Measurements from ENCODE around the gene PHF21A. TPM values are rescaled to one million over a fixed set of nuclear protein-coding genes. Genes with fewer than 3 reads are reported as not detected.
A peak's percentile ranks its signal among the peaks of the same experiment; 100 is the strongest.

The PHF21A gene
- total RNA-seq, 2 experiments from 2014 or later, result 45.4 to 49.0 TPM

DNA sequence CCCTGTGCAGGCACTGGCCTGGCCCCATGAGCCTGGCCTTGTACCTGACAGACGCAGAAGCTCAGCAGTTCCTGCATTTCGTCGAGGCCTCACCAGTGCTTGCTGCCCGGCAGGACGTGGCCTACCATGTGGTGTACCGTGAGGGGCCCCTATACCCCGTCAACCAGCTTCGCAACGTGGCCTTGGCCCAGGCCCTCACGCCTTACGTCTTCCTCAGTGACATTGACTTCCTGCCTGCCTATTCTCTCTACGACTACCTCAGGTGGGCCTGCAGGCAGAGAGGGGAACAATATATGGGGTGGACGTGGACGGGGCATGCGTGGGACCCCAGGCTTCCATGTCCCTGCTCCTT lies 193.9 kb downstream of the PHF21A start:
- H3K4me3 Mint-ChIP-seq, result no peak overlapping the region
- POLR2A ChIA-PET, result interaction anchor here (5.5 kb wide), 1 partner anchor 10 kb away, joined by 40 read pairs; the partner anchor contains the start of gene PEX16
- peaks cover 17% of the 10 kb centered on the region for H3K4me1 Mint-ChIP-seq
- H3K27ac Mint-ChIP-seq, result peak overlapping the region; percentile 5
- DNase-seq (peak; percentile 48), ATAC-seq (ENCODE audit: low read depth) (no peak)
- H3K36me3 Mint-ChIP-seq, result no peaks in the 10 kb centered on the region
- no peaks in the 10 kb centered on the region for H3K9me3 Mint-ChIP-seq
- H3K27me3 Mint-ChIP-seq, result peaks cover 13% of the 10 kb centered on the region

GRCh38 chr11:45926536-45927331 lies 194.5 kb downstream of the PHF21A start:
- H3K36me3 Mint-ChIP-seq, result no peaks in the 10 kb centered on the region
- ATAC-seq (ENCODE audit: low read depth) (no peak), DNase-seq (peak; percentile 23)
- peaks cover 13% of the 10 kb centered on the region for H3K27me3 Mint-ChIP-seq
- no peak overlapping the region for H3K4me3 Mint-ChIP-seq
- no peaks in the 10 kb centered on the region for H3K9me3 Mint-ChIP-seq
- H3K4me1 Mint-ChIP-seq, result peaks cover 17% of the 10 kb centered on the region
- H3K27ac Mint-ChIP-seq, result peak overlapping the region; percentile 5
- POLR2A ChIA-PET, result interaction anchor here (5.5 kb wide), 1 partner anchor 9 kb away, joined by 40 read pairs; the partner anchor contains the start of gene PEX16

DNA sequence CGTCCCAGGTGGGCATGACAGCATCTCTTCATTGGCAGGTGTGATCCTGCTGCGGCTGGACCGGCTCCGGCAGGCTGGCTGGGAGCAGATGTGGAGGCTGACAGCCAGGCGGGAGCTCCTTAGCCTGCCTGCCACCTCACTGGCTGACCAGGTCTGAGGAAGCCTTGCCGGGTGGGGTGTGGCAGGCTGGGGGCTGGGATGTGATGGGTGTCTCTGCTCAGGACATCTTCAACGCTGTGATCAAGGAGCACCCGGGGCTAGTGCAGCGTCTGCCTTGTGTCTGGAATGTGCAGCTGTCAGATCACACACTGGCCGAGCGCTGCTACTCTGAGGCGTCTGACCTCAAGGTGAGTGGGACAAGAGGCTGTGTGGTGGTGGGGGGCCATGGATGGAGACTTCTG lies 195.3 kb downstream of the PHF21A start:
- Mint-ChIP-seq H3K9me3 (no peaks in the 10 kb centered on the region), H3K36me3 (no peaks in the 10 kb centered on the region), H3K4me3 (no peak overlapping the region), H3K4me1 (peaks cover 19% of the 10 kb centered on the region), H3K27ac (no peak overlapping the region), H3K27me3 (peaks cover 19% of the 10 kb centered on the region)
- POLR2A ChIA-PET, result no interaction called here
- no peak for ATAC-seq (ENCODE audit: low read depth)
- DNase-seq, result peak; percentile 28

- ATAC-seq (ENCODE audit: low read depth) (no peak), DNase-seq (no peak)
- peaks cover 18% of the 10 kb centered on the region for H3K4me1 Mint-ChIP-seq
- POLR2A ChIA-PET, result interaction anchor here (0.6 kb wide), 1 partner anchor 64 kb away, joined by 3 read pairs; no protein-coding TSS in a partner anchor
- peaks cover 19% of the 10 kb centered on the region for H3K27me3 Mint-ChIP-seq
- no peak overlapping the region for H3K4me3 Mint-ChIP-seq
- H3K27ac Mint-ChIP-seq, result no peak overlapping the region
- no peaks in the 10 kb centered on the region for H3K9me3 Mint-ChIP-seq
- H3K36me3 Mint-ChIP-seq, result no peaks in the 10 kb centered on the region
Observed at GRCh38 chr11:45925550-45925949, 195.7 kb downstream of the PHF21A start.

DNA sequence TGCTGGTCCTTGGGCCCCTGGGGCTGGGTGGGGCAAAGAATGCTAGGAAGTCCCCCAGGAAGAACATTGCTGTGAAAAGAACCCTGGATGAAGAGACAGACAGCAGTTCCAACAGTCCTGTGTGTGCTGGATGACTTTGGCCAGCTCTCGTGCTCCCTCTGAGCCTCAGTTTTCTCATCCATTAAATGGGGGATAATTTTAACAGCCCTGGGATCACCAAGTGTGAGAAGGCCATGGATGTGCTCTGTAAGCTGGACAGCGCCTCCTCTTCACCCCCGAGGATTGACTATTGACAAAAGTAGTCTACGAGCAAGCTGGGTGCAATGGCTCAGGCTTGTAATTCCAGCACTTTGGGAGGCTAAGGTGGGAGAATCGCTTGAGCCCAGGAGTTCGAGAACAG lies 196.3 kb downstream of the PHF21A start:
- Mint-ChIP-seq H3K36me3 (no peaks in the 10 kb centered on the region), H3K4me1 (peaks cover 12% of the 10 kb centered on the region), H3K9me3 (no peaks in the 10 kb centered on the region), H3K4me3 (no peak overlapping the region), H3K27me3 (peaks cover 19% of the 10 kb centered on the region), H3K27ac (no peak overlapping the region)
- POLR2A ChIA-PET, result interaction anchor here (0.6 kb wide), 1 partner anchor 63 kb away, joined by 3 read pairs; no protein-coding TSS in a partner anchor
- no peak for DNase-seq
- no peak for ATAC-seq (ENCODE audit: low read depth)

DNA sequence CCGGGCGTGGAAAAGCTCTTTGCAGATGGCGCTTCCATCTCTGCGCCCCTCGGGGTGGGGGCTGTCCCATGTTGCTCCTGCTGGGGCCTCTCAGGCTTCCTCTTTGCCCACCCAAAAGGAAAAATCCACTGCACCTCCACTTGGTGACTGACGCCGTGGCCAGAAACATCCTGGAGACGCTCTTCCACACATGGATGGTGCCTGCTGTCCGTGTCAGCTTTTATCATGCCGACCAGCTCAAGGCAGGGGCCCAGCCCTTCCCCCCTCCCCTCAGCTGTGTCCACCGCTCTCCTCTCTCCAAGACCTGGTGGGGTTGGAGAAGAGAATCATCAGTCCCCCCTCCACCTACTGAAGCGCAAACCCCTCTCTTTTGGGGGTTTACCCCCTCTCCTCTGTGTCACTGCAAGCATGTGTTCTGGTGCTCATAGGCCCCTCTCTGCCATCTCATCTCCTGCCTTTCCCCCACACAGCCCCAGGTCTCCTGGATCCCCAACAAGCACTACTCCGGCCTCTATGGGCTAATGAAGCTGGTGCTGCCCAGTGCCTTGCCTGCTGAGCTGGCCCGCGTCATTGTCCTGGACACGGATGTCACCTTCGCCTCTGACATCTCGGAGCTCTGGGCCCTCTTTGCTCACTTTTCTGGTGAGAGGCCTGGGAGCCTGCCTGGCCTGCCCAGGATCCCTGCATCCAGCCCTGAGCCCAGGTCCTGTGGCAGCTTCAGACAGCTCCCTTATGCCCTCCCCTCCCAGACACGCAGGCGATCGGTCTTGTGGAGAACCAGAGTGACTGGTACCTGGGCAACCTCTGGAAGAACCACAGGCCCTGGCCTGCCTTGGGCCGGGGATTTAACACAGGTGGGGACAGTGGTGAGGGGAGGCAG lies 197.0 kb downstream of the PHF21A start:
- peaks cover 19% of the 10 kb centered on the region for H3K27me3 Mint-ChIP-seq
- POLR2A ChIA-PET, result no interaction called here
- no peaks in the 10 kb centered on the region for H3K9me3 Mint-ChIP-seq
- H3K4me3 Mint-ChIP-seq, result peak overlapping the region; percentile 14
- ATAC-seq (ENCODE audit: low read depth), result no peak
- peak; percentile 29 for DNase-seq
- no peaks in the 10 kb centered on the region for H3K36me3 Mint-ChIP-seq
- H3K4me1 Mint-ChIP-seq, result peaks cover 13% of the 10 kb centered on the region
- H3K27ac Mint-ChIP-seq, result no peak overlapping the region

DNA sequence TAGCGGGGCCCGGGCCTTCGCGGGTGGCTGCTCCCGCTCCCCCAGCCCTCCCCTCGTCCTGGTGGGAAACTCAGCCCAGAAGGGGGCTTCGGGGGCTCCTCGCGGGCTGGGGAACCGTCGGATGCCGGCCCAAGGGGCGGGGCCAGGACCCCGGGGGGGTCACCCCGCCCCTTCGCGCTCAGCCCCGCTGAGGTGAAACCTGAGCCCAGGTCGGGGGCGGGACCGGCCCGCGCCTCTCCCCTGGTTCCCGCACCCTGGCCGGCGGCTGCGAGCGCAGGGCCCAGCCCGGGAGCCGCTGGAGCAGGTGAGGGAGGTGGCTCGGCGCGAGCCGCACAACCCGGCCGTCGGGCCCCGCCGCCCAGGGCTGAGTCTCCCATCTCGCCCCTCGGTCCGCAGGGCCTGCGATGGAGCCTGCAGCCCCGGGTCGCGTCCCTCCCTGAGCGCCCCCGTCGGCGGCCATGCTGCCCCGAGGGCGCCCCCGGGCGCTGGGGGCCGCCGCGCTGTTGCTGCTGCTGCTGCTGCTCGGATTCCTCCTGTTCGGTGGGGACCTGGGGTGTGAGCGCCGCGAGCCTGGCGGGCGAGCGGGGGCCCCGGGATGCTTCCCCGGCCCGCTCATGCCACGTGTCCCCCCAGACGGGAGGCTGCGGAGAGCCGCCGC lies 198.7 kb downstream of the PHF21A start, which contains the start of gene LARGE2:
TSS of gene LARGE2 (plus strand) at position 232 of the 658 bp plus-strand sequence. CDS start at position 459, 227 bp downstream.
- peak within 1 kb of the TSS; percentile 69 for H3K4me3 Mint-ChIP-seq
- H3K36me3 Mint-ChIP-seq, result no peaks in the 10 kb centered on the region
- ATAC-seq (ENCODE audit: low read depth) (no peak), DNase-seq (peak; percentile 45)
- no peak within 1 kb of the TSS for H3K27ac Mint-ChIP-seq
- peaks cover 17% of the 10 kb centered on the region for H3K4me1 Mint-ChIP-seq
- H3K9me3 Mint-ChIP-seq, result no peaks in the 10 kb centered on the region
- H3K27me3 Mint-ChIP-seq, result peaks cover 19% of the 10 kb centered on the region
- POLR2A ChIA-PET, result no interaction called here

DNA sequence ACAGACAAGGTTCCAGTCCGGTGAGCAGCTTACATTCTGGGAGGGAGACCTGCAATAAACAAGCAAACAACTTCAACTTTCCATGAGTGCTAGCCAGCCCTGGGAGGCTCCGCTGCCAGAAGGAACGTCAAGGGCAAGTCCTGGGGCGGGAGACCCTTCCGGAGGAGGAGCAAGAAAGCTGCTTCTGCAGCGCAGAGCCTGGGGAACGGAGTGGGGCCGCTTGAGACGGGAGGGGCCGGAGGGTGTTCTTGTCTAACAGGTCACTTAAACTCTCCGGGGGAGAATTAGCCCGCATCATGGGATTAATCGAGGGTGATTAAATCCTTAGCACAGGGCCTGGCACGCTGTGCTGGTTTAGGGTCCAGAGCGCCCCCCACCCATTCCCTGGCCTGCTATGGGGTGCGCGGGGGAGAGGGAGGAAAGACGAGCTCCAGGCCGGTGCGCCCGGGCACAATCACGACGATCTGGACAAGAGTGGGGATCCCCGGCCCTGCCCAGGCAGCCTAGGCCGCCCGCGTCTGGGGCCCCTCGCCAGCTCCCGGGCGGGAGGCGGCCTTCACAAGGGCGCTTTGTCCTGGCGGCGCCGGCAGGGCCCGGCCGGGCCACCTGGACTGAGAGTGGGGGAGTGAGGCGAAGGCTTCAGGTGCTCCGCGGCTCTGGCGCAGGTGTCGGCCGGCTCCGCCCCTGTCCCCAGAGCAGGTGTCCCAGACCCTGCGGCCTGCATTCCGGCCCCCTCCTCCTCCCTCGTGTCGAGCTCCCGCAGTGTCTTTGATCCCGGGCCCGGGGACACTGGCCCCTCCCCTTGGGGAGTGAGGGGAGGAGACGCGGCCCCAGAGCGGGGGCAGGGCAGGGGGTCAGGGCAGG lies 199.5 kb downstream of the PHF21A start:
- no peaks in the 10 kb centered on the region for H3K9me3 Mint-ChIP-seq
- POLR2A ChIA-PET, result no interaction called here
- DNase-seq (peak; percentile 34), ATAC-seq (ENCODE audit: low read depth) (no peak)
- H3K4me1 Mint-ChIP-seq, result peaks cover 13% of the 10 kb centered on the region
- H3K4me3 Mint-ChIP-seq, result peak overlapping the region; percentile 50
- H3K27ac Mint-ChIP-seq, result no peak overlapping the region
- no peaks in the 10 kb centered on the region for H3K36me3 Mint-ChIP-seq
- H3K27me3 Mint-ChIP-seq, result peaks cover 19% of the 10 kb centered on the region

GRCh38 chr11:45920531-45921477 lies 200.4 kb downstream of the PHF21A start:
- Mint-ChIP-seq H3K36me3 (peaks cover 4% of the 10 kb centered on the region), H3K27me3 (peaks cover 19% of the 10 kb centered on the region), H3K27ac (no peak overlapping the region), H3K4me1 (peaks cover 20% of the 10 kb centered on the region), H3K4me3 (peak overlapping the region; percentile 50), H3K9me3 (no peaks in the 10 kb centered on the region)
- POLR2A ChIA-PET, result no interaction called here
- DNase-seq, result no peak
- ATAC-seq (ENCODE audit: low read depth), result no peak

DNA sequence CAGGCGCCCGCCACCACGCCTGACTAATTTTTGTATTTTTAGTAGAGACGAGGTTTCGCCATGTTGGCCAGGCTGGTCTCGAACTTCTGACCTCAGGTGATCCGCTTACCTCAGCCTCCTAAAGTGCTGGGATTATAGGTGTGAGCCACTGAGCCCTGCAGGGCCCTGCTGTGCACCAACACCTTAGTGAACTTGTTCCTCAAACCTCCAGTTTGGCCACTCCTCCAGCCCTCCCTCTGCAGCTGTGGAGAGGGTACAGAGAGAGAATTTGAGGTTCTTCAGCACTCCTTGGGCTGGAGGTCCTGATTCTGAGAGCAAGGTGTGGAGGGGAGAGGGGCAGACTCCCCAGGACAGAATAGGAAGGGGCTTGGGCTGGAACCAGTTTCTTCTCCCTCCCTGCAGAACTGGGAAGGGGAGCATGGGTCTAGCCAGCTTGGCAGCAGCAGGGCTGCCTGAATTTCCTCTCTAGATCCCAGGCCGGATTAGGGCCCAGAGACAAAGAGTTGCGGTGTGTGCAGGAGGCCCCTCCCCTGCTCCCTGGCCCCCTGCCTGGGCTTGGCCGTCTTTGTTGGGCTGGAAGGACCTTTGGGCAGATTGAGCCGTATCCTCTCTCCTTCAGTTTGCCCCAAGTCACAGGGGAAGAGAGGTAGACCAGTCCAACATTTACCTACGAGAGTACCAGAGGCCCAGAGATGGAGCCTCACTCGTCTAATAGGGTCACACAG lies 201.3 kb downstream of the PHF21A start:
- POLR2A ChIA-PET, result interaction anchor here (0.6 kb wide), 1 partner anchor 57 kb away, joined by 6 read pairs; no protein-coding TSS in a partner anchor
- DNase-seq, result peak; percentile 24
- Mint-ChIP-seq H3K27ac (no peak overlapping the region), H3K4me3 (peak overlapping the region; percentile 22), H3K4me1 (peaks cover 22% of the 10 kb centered on the region), H3K9me3 (no peaks in the 10 kb centered on the region), H3K36me3 (peaks cover 5% of the 10 kb centered on the region), H3K27me3 (peaks cover 19% of the 10 kb centered on the region)
- ATAC-seq (ENCODE audit: low read depth), result no peak

Measured in activated naive CD8-positive, alpha-beta T cell treated with anti-CD3 and anti-CD28 coated beads, Interleukin-2, amount 10 ng/mL, durations not matched to agents 7 days and 5 days (primary cell).